Lung (tissue), 12 donors: ENCODE data around the gene ANKRD13B. TPM values are rescaled to one million over a fixed set of nuclear protein-coding genes. Genes with fewer than 3 reads are reported as not detected.

Source experiments
- ATAC-seq: fragments of 200-7000 bp; cut with Tn5 transposase; one replicate; pipeline ENCODE4 v1.9.1; 2020; ENCODE audit warnings: moderate number of reproducible peaks; ENCODE audit not compliant: insufficient read depth, low FRiP score
- DNase-seq, 3 donors: peaks; one replicate each; pipeline ENCODE4 v3.0.0-alpha.2; 2013 to 2017
- H3K27ac ChIP-seq, 2 donors: one replicate each; pipeline ENCODE4 v1.5.1; 2013; ENCODE audit warnings: mild to moderate bottlenecking in 2 of 2, moderate library complexity in 2 of 2, control low read depth in 1 of 2, inconsistent platforms in 1 of 2, low read depth in 1 of 2, low read length in 1 of 2
- H3K27me3 ChIP-seq, 3 donors: one replicate each; pipeline ENCODE4 v1.5.1; 2013; ENCODE audit warnings: low read length in 2 of 3; ENCODE audit not compliant: control insufficient read depth in 3 of 3, insufficient read depth in 3 of 3
- H3K36me3 ChIP-seq, 4 donors: one replicate each; pipeline ENCODE4 v1.5.1; 2013; ENCODE audit warnings: low read length in 4 of 4, mild to moderate bottlenecking in 1 of 4, moderate library complexity in 1 of 4; ENCODE audit not compliant: control insufficient read depth in 4 of 4, insufficient read depth in 4 of 4
- H3K4me1 ChIP-seq, 5 donors: one replicate each; pipeline ENCODE4 v1.5.1; 2013; ENCODE audit warnings: low read length in 5 of 5, mild to moderate bottlenecking in 2 of 5, moderate library complexity in 1 of 5; ENCODE audit not compliant: control insufficient read depth in 5 of 5, insufficient read depth in 5 of 5
- H3K4me3 ChIP-seq: one replicate; pipeline ENCODE4 v1.5.1; 2013; ENCODE audit warnings: mild to moderate bottlenecking, control low read depth, moderate library complexity
- H3K9ac ChIP-seq, 2 donors: one replicate each; pipeline ENCODE4 v1.5.1; 2013; ENCODE audit warnings: low read length in 2 of 2, control low read depth in 1 of 2; ENCODE audit not compliant: insufficient read depth in 1 of 2
- H3K9me3 ChIP-seq, 4 donors: one replicate each; pipeline ENCODE4 v1.5.1; 2013; ENCODE audit warnings: low read length in 3 of 4, mild to moderate bottlenecking in 1 of 4, moderate library complexity in 1 of 4; ENCODE audit not compliant: control insufficient read depth in 4 of 4, insufficient read depth in 3 of 4
- CTCF ChIP-seq: IDR thresholded peaks from 2 replicates; pipeline ENCODE4 v1.5.1; 2012; ENCODE audit warnings: mild to moderate bottlenecking; ENCODE audit errors: control extremely low read depth, extremely low read depth
- WGBS, 2 donors: extraction: QIAGEN DNeasy Blood & Tissue Kit; methylation state at CpG; one replicate each; pipeline ENCODE4 v1.1.7; 2013; 5-methylcytosine and 5-hydroxymethylcytosine counted together
- polyA plus RNA-seq, 2 donors: library from polyadenylated mRNA; stranded (reverse); fragments of 200-250 nt; gene quantifications; one replicate each; pipeline ENCODE4 v1.2.1, GENCODE V29; 2013
- total RNA-seq, 2 donors: library from RNA; depleted of rRNA in 1 of 2; stranded (reverse); fragments of >200 nt in 1 of 2; gene quantifications; one replicate each; pipeline ENCODE4 v1.2.1, GENCODE V29; 2014 to 2021
- donor health status: control.
- donor health status: control.
- donor health status: Bipolar disorder and iron deficiency.
- donor health status: healthy.
- donor health status: DM: yes; HTN: yes; CAD: no.

Gene ANKRD13B
- total and polyA plus RNA-seq, 4 donors, result 2.7 to 6.9 (median 4.9) TPM

DNA sequence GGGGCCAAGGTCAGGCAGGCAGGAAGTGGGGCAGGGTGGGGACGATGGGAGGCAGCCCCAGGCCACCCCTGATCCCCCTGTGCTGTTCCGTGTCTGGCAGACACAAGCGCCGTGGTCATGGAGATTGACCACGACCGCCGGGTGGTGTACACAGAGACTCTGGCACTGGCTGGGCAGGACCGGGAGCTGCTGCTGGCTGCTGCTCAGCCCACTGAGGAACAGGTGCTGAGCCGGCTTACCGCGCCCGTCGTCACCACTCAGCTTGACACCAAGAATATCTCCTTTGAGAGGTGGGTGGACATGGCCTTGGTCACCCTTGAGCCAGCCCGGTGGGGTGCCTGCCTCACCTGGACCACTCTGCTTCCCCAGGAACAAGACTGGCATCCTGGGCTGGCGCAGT lies 16.1 kb downstream of the ANKRD13B start:
- no peak overlapping the region for H3K9ac ChIP-seq
- DNase-seq, result no peak
- H3K9me3 ChIP-seq, result no peaks in the 10 kb centered on the region
- TF ChIP-seq CTCF, result no peak
- WGBS, 2 donors, result 87 to 88% methylated on average over 15 of the region's 15 CpGs
- no peak overlapping the region for H3K4me3 ChIP-seq
- no peaks in the 10 kb centered on the region for H3K36me3 ChIP-seq
- H3K27me3 ChIP-seq, result peaks cover 0 to 8% (median 2%) of the 10 kb centered on the region in 3 donors
- peaks cover 0 to 6% (median 5%) of the 10 kb centered on the region in 5 donors for H3K4me1 ChIP-seq
- H3K27ac ChIP-seq, result no peak overlapping the region
- ATAC-seq, result no peak

DNA sequence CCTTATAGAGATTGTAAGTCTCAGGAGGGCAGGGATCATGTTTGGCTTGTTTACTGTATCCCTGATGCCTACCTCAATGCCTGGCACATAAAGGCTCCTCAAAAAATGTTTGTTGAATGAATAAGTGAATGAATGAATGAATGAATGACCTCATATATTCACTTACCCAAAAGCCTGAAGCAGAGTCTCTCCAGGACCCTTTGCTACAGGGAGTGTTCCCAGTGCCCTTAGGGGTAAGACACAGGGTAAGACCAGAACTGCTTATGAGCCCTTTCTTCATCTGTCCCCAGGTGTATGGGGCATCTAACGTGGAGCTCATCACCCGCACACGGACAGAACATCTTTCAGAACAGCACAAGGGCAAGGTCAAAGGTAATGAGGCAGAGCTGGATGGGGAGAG lies 17.5 kb downstream of the ANKRD13B start:
- Histone ChIP-seq H3K9ac (no peak overlapping the region), H3K27me3 (peaks cover 0 to 11% (median 2%) of the 10 kb centered on the region in 3 donors), H3K36me3 (no peaks in the 10 kb centered on the region), H3K27ac (no peak overlapping the region), H3K9me3 (no peaks in the 10 kb centered on the region), H3K4me1 (peaks cover 0 to 13% (median 7%) of the 10 kb centered on the region in 5 donors), H3K4me3 (no peak overlapping the region)
- DNase-seq (no peak), ATAC-seq (no peak)
- 88 to 93% methylated on average over 3 of the region's 3 CpGs for WGBS, 2 donors
- TF ChIP-seq CTCF, result no peak

GRCh38 chr17:29611351-29612093 lies 18.6 kb downstream of the ANKRD13B start:
- H3K4me3 ChIP-seq, result no peak overlapping the region
- H3K9me3 ChIP-seq, result no peaks in the 10 kb centered on the region
- peaks cover 0 to 24% (median 15%) of the 10 kb centered on the region in 5 donors for H3K4me1 ChIP-seq
- H3K9ac ChIP-seq, result no peak overlapping the region
- H3K27me3 ChIP-seq, result peaks cover 0 to 21% (median 7%) of the 10 kb centered on the region in 3 donors
- H3K36me3 ChIP-seq, result no peaks in the 10 kb centered on the region
- 96 to 97% methylated on average over 11 of the region's 11 CpGs for WGBS, 2 donors
- ATAC-seq, result no peak
- no peak for TF ChIP-seq CTCF
- no peak for DNase-seq
- H3K27ac ChIP-seq, result no peak overlapping the region

DNA sequence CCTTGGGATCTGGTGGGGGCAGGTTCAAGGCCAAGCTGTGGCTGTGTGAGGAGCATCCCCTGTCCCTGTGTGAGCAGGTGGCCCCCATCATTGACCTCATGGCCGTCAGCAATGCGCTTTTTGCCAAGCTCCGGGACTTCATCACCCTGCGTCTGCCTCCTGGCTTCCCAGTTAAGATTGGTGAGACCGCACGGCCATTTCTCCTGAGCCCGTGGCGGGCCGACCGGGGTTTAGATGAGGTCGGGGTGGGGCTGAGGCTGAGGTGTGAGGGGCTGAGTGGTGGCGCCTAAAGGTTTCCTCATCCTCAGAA lies 19.1 kb downstream of the ANKRD13B start:
- 93% methylated on average over 12 of the region's 12 CpGs for WGBS, 2 donors
- ATAC-seq (no peak), DNase-seq (no peak)
- TF ChIP-seq CTCF, result no peak
- Histone ChIP-seq H3K36me3 (no peaks in the 10 kb centered on the region), H3K27me3 (peaks cover 0 to 26% (median 12%) of the 10 kb centered on the region in 3 donors), H3K4me3 (no peak overlapping the region), H3K9me3 (no peaks in the 10 kb centered on the region), H3K27ac (no peak overlapping the region), H3K4me1 (peaks cover 0 to 30% (median 17%) of the 10 kb centered on the region in 5 donors), H3K9ac (no peak overlapping the region)
